HepG2 (cell line): Measurements from ENCODE around the gene MTIF2. TPM values are rescaled to one million over a fixed set of nuclear protein-coding genes. Genes with fewer than 3 reads are reported as not detected.

Experiments used
- FOXC1 ChIP-seq: sonication (generic); formaldehyde crosslinking; IDR thresholded peaks from 2 replicates; pipeline ENCODE4 v1.8.0; 2022; ENCODE audit warnings: mild to moderate bottlenecking, missing genetic modification reagents, borderline replicate concordance
- HNRNPUL1 ChIP-seq: fragments of 200-400 bp; formaldehyde crosslinking; IDR thresholded peaks from 2 replicates; pipeline ENCODE4 v1.6.1; 2017; ENCODE audit warnings: low read depth, mild to moderate bottlenecking, low read length, moderate library complexity
- KDM1A ChIP-seq: IDR thresholded peaks from 2 replicates; pipeline ENCODE4 v1.6.1; 2016; ENCODE audit warnings: missing compliant biosample characterization
- NCOR1 ChIP-seq: fragments of 200-600 bp; sonication (generic); IDR thresholded peaks from 2 replicates; pipeline ENCODE4 v1.7.0; 2017; ENCODE audit warnings: antibody characterized with exemption, low read length, borderline replicate concordance
- NFAT5 ChIP-seq: sonication (generic); formaldehyde crosslinking; IDR thresholded peaks from 2 replicates; pipeline ENCODE4 v1.4.0; 2020; ENCODE audit warnings: missing genetic modification reagents
- NR2F2 ChIP-seq: IDR thresholded peaks from 2 replicates; pipeline ENCODE4 v1.6.1; 2012; ENCODE audit warnings: low read depth, inconsistent platforms, borderline replicate concordance
- PCBP1 ChIP-seq: fragments of 200-400 bp; formaldehyde crosslinking; IDR thresholded peaks from 2 replicates; pipeline ENCODE4 v1.6.1; 2017; ENCODE audit warnings: mild to moderate bottlenecking, low read depth, low read length, borderline replicate concordance
- RFXAP ChIP-seq: sonication (generic); formaldehyde crosslinking; IDR thresholded peaks from 2 replicates; pipeline ENCODE4 v1.4.0; 2020; ENCODE audit warnings: missing genetic modification reagents, borderline replicate concordance
- RNF219 ChIP-seq: sonication (generic); formaldehyde crosslinking; IDR thresholded peaks from 2 replicates; pipeline ENCODE4 v1.5.0; 2020; ENCODE audit warnings: mild to moderate bottlenecking, missing genetic modification reagents
- SIX4 ChIP-seq: sonication (generic); formaldehyde crosslinking; IDR thresholded peaks from 2 replicates; pipeline ENCODE4 v1.4.0; 2020; ENCODE audit warnings: missing genetic modification reagents
- SP5 ChIP-seq: IDR thresholded peaks from 2 replicates; pipeline ENCODE4 v1.6.1; 2016; ENCODE audit warnings: low read depth, borderline replicate concordance
- SPEN ChIP-seq: sonication (generic); formaldehyde crosslinking; IDR thresholded peaks from 2 replicates; pipeline ENCODE4 v1.5.1; 2020; ENCODE audit warnings: low read depth, mild to moderate bottlenecking, missing genetic modification reagents
- TCF12 ChIP-seq, 2 experiments: fragments of 450-650 bp in 1 of 2; sonication (generic) in 1 of 2; formaldehyde crosslinking in 1 of 2; IDR thresholded peaks; 2 replicates each; pipeline versions ENCODE4 v1.6.1 to v1.8.0; 2017 to 2022; ENCODE audit warnings: antibody characterized with exemption in 1 of 2, mild to moderate bottlenecking in 1 of 2, missing genetic modification reagents in 1 of 2, moderate library complexity in 1 of 2
- ZBTB26 ChIP-seq: IDR thresholded peaks from 2 replicates; pipeline ENCODE4 v1.6.1; 2016; ENCODE audit warnings: missing compliant biosample characterization, missing genetic modification reagents, borderline replicate concordance
- ZNF138 ChIP-seq: sonication (generic); formaldehyde crosslinking; IDR thresholded peaks from 2 replicates; pipeline ENCODE4 v1.5.0; 2020; ENCODE audit warnings: mild to moderate bottlenecking, low read depth, missing genetic modification reagents
- ZNF205 ChIP-seq: IDR thresholded peaks from 2 replicates; pipeline ENCODE4 v1.6.1; 2018; ENCODE audit warnings: missing biosample characterization, missing genetic modification reagents
- ZNF282 ChIP-seq: fragments of 450-650 bp; IDR thresholded peaks from 2 replicates; pipeline ENCODE4 v1.6.1; 2018; ENCODE audit not compliant: partially characterized antibody
- ZNF558 ChIP-seq: sonication (generic); formaldehyde crosslinking; IDR thresholded peaks from 2 replicates; pipeline ENCODE4 v1.9.0; 2022; ENCODE audit warnings: mild to moderate bottlenecking, missing genetic modification reagents, borderline replicate concordance
- ZNF839 ChIP-seq: sonication (generic); formaldehyde crosslinking; IDR thresholded peaks from 2 replicates; pipeline ENCODE4 v1.4.0; 2020; ENCODE audit warnings: missing genetic modification reagents, mild to moderate bottlenecking, borderline replicate concordance
- ZNF891 ChIP-seq: sonication (generic); formaldehyde crosslinking; IDR thresholded peaks from 2 replicates; pipeline ENCODE4 v1.5.0; 2020; ENCODE audit warnings: mild to moderate bottlenecking, missing genetic modification reagents
- polyA plus RNA-seq, 8 experiments: library from polyadenylated mRNA; depleted of rRNA in 3 of 8; stranded (reverse) in 7 of 8; unstranded in 1 of 8; fragments of >200 nt; fragmentation: Illumina TruSeq in 4 of 8; extraction: Trizol in 4 of 8; gene quantifications; 2 replicates each; pipeline versions ENCODE4 v1.2.1 to v1.2.3, GENCODE V29; 2011 to 2016; ENCODE audit warnings: low read depth in 4 of 8, missing spikeins in 1 of 8, mixed read lengths in 1 of 8; ENCODE audit not compliant: insufficient read depth in 1 of 8
- total RNA-seq, 5 experiments: library from RNA; depleted of rRNA; stranded (reverse); fragments of >200 nt; fragmentation: Illumina TruSeq; extraction: Trizol; gene quantifications; 2 replicates each; pipeline ENCODE4 v1.2.3, GENCODE V29; 2016; ENCODE audit warnings: low read depth in 1 of 5

Gene MTIF2
- total and polyA plus RNA-seq, 2 of the 13 experiments (the other 11 are each of a cell fraction or from before 2014, with no cell fraction given), result 32.1 to 92.1 TPM

- peak; percentile 30 for TF ChIP-seq ZNF138 (CRISPR knock-in tag)
- TF ChIP-seq FOXC1 (CRISPR knock-in tag), result no peak; the same call in 1 of the 2 replicates
- peak; percentile 83; the same call in 1 of the 2 replicates for TF ChIP-seq ZNF891 (CRISPR knock-in tag)
- TF ChIP-seq NCOR1, result no peak; the same call in 1 of the 2 replicates
- TF ChIP-seq ZBTB26, result peak; percentile 63; the same call in 1 of the 2 replicates
- peak; percentile 71; the same call in 1 of the 2 replicates for TF ChIP-seq NR2F2
- no peak; the same call in none of the 2 replicates for TF ChIP-seq RNF219 (CRISPR knock-in tag)
- no peak for TF ChIP-seq KDM1A (CRISPR knock-in tag)
- no peak for TF ChIP-seq ZNF282
- TF ChIP-seq ZNF839 (CRISPR knock-in tag), result 0 out of 2 replicates have a peak, but pooled peaks have one; percentile 52
- TF ChIP-seq HNRNPUL1, result no peak
- TF ChIP-seq NFAT5 (CRISPR knock-in tag), result peak; percentile 80; the same call in 1 of the 2 replicates
- TF ChIP-seq TCF12 (IDR thresholded peaks at IDR 0.05), result no peak
- TF ChIP-seq TCF12 (CRISPR knock-in tag; IDR thresholded peaks at IDR 0.05), result peak; percentile 19; the same call in 1 of the 2 replicates
- peak; percentile 36 for TF ChIP-seq RFXAP (CRISPR knock-in tag)
- TF ChIP-seq SP5 (CRISPR knock-in tag), result no peak
- TF ChIP-seq SPEN (CRISPR knock-in tag), result peak; percentile 95
- TF ChIP-seq ZNF558, result peak; percentile 76; the same call in 1 of the 2 replicates
- no peak for TF ChIP-seq SIX4 (CRISPR knock-in tag)
- no peak for TF ChIP-seq PCBP1
- TF ChIP-seq ZNF205 (CRISPR knock-in tag), result no peak; the same call in none of the 2 replicates
Measured at GRCh38 chr2:55232084-55232862, 36.8 kb downstream of the MTIF2 start, which contains the start of the genes CLHC1 and RPS27A (continued).
